Keratinocyte (primary cell): ENCODE measurements around the gene JCAD. TPM values are rescaled to one million over a fixed set of nuclear protein-coding genes. Genes with fewer than 3 reads are reported as not detected.

ENCODE experiments used
- DNase-seq: peaks from one replicate; pipeline ENCODE4 v3.0.0-alpha.2; 2011; ENCODE audit warnings: low read depth, missing footprints, low spot score
- FAIRE-seq: peaks from 2 replicates; lab custom pipeline; 2011; peaks lifted over from hg19 to GRCh38; lab: Jason Lieb, UNC
- H2AFZ ChIP-seq: 2 replicates; pipeline ENCODE4 v1.6.0; 2012; ENCODE audit warnings: low read length, control low read depth, inconsistent platforms; ENCODE audit not compliant: control insufficient read depth
- H3K27ac ChIP-seq: 2 replicates; pipeline ENCODE4 v1.5.1; 2011; ENCODE audit warnings: low read length; ENCODE audit not compliant: control insufficient read depth, insufficient read depth
- H3K27me3 ChIP-seq: 3 replicates; pipeline ENCODE4 v1.6.0; 2011; ENCODE audit warnings: low read length; ENCODE audit not compliant: control insufficient read depth, insufficient read depth; ENCODE audit errors: extremely low read depth
- H3K36me3 ChIP-seq, 2 experiments: 2 replicates in 1 of 2; 3 replicates in 1 of 2; pipeline ENCODE4 v1.5.1; 2011; ENCODE audit warnings: low read length in 2 of 2, mild to moderate bottlenecking in 1 of 2; ENCODE audit not compliant: control insufficient read depth in 2 of 2, insufficient read depth in 2 of 2; ENCODE audit errors: extremely low read depth in 1 of 2
- H3K4me1 ChIP-seq: 3 replicates; pipeline ENCODE4 v1.5.1; 2011; ENCODE audit warnings: low read length; ENCODE audit not compliant: control insufficient read depth, insufficient read depth; ENCODE audit errors: extremely low read depth
- H3K4me2 ChIP-seq: 3 replicates; pipeline ENCODE4 v1.6.0; 2011; ENCODE audit warnings: low read depth, low read length; ENCODE audit not compliant: control insufficient read depth, insufficient read depth; ENCODE audit errors: extremely low read depth
- H3K4me3 ChIP-seq, 3 experiments: fragments of 200-600 bp in 1 of 3; sonication (generic) in 1 of 3; 2 replicates in 2 of 3; 3 replicates in 1 of 3; pipeline ENCODE4 v1.5.1; 2011 to 2016; ENCODE audit warnings: low read length in 3 of 3, mild to moderate bottlenecking in 3 of 3, control low read depth in 2 of 3, inconsistent platforms in 1 of 3, low read depth in 1 of 3, mixed read lengths in 1 of 3, mixed run types in 1 of 3, moderate library complexity in 1 of 3; ENCODE audit not compliant: control insufficient read depth in 2 of 3, insufficient read depth in 2 of 3; ENCODE audit errors: extremely low read depth in 1 of 3
- H3K79me2 ChIP-seq: 2 replicates; pipeline ENCODE4 v1.6.0; 2012; ENCODE audit warnings: low read length; ENCODE audit not compliant: control insufficient read depth, insufficient read depth
- H3K9ac ChIP-seq: 3 replicates; pipeline ENCODE4 v1.6.0; 2011; ENCODE audit warnings: low read length; ENCODE audit not compliant: control insufficient read depth, insufficient read depth; ENCODE audit errors: extremely low read depth
- H3K9me1 ChIP-seq: 3 replicates; pipeline ENCODE4 v1.6.0; 2011; ENCODE audit warnings: low read length; ENCODE audit not compliant: control insufficient read depth, insufficient read depth; ENCODE audit errors: extremely low read depth
- H3K9me3 ChIP-seq: 2 replicates; pipeline ENCODE4 v1.5.1; 2012; ENCODE audit warnings: low read depth, low read length; ENCODE audit not compliant: control insufficient read depth
- H4K20me1 ChIP-seq: 3 replicates; pipeline ENCODE4 v1.6.0; 2011; ENCODE audit warnings: low read length; ENCODE audit not compliant: control insufficient read depth, insufficient read depth; ENCODE audit errors: extremely low read depth
- EZH2 ChIP-seq: IDR thresholded peaks from one replicate; pipeline ENCODE4 v1.6.1; 2012; ENCODE audit warnings: inconsistent platforms, mild to moderate bottlenecking, low read length, moderate library complexity
- dilution Hi-C: fragments of 300-500 bp; cut with MboI; formaldehyde crosslinking; loops from one replicate; pipeline ENCODE4 v1.7.0; 2020; ENCODE audit warnings: low sequenced_read_pairs; ENCODE audit not compliant: extremely low pct_ligation_motif_present
- polyA plus RNA-seq, 5 experiments: library from polyadenylated mRNA; depleted of rRNA in 3 of 5; stranded (reverse) in 3 of 5; stranded (forward) in 1 of 5; unstranded in 1 of 5; fragments of >200 nt; gene quantifications; 1 replicate in 1 of 5; 2 replicates in 3 of 5; 3 replicates in 1 of 5; pipeline versions ENCODE4 v1.2.1 to v1.2.3, GENCODE V29; 2011 to 2012; ENCODE audit warnings: missing spikeins in 2 of 5, low read depth in 1 of 5, low replicate concordance in 1 of 5
- TF ChIP-seq, protein P1 (sequence below), 3 experiments: IDR thresholded peaks in 1 of 3; conservative IDR thresholded peaks in 1 of 3; optimal IDR thresholded peaks in 1 of 3; 2 replicates in 2 of 3; 3 replicates in 1 of 3; pipeline versions ENCODE3 to v1.5.1; 2011; ENCODE audit warnings: low read length in 3 of 3, mild to moderate bottlenecking in 3 of 3, moderate library complexity in 2 of 3, control low read depth in 1 of 3, inconsistent platforms in 1 of 3; ENCODE audit not compliant: insufficient read depth in 2 of 3; ENCODE audit errors: extremely low read depth in 1 of 3

JCAD gene
- polyA plus RNA-seq, 1 donor (not counting 4 experiments of a cell fraction or from before 2014, with no cell fraction given): 0.10 TPM

- H3K4me3 ChIP-seq: no peak overlapping the region
- no peak overlapping the region for H3K27ac ChIP-seq
- no peaks in the 10 kb centered on the region for H3K9me3 ChIP-seq
- no peaks in the 10 kb centered on the region for H3K79me2 ChIP-seq
- dilution Hi-C loops: no loop called here
- TF ChIP-seq, protein P1, sequence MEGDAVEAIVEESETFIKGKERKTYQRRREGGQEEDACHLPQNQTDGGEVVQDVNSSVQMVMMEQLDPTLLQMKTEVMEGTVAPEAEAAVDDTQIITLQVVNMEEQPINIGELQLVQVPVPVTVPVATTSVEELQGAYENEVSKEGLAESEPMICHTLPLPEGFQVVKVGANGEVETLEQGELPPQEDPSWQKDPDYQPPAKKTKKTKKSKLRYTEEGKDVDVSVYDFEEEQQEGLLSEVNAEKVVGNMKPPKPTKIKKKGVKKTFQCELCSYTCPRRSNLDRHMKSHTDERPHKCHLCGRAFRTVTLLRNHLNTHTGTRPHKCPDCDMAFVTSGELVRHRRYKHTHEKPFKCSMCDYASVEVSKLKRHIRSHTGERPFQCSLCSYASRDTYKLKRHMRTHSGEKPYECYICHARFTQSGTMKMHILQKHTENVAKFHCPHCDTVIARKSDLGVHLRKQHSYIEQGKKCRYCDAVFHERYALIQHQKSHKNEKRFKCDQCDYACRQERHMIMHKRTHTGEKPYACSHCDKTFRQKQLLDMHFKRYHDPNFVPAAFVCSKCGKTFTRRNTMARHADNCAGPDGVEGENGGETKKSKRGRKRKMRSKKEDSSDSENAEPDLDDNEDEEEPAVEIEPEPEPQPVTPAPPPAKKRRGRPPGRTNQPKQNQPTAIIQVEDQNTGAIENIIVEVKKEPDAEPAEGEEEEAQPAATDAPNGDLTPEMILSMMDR (optimal IDR thresholded peaks at IDR 0.05 in 1 of 3, IDR thresholded peaks at IDR 0.05 in 1 of 3, conservative IDR thresholded peaks at IDR 0.05 in 1 of 3; ENCODE audit: extremely low read depth in 1 of 3, insufficient read depth in 2 of 3, low read length in 3 of 3): no peak
- TF ChIP-seq EZH2: no peak
- no peak for DNase-seq
- H3K36me3 ChIP-seq: no peaks in the 10 kb centered on the region
- H4K20me1 ChIP-seq: peaks cover 3% of the 10 kb centered on the region
- FAIRE-seq: no peak
- H2AFZ ChIP-seq: no peak overlapping the region
- no peaks in the 10 kb centered on the region for H3K9me1 ChIP-seq
- H3K9ac ChIP-seq: no peak overlapping the region
- H3K27me3 ChIP-seq: peaks cover 30% of the 10 kb centered on the region
- no peak overlapping the region for H3K4me2 ChIP-seq
- no peaks in the 10 kb centered on the region for H3K4me1 ChIP-seq
Observed at GRCh38 chr10:30056767-30057355, 2.5 kb downstream of the JCAD start.

- Histone ChIP-seq H3K36me3 (no peaks in the 10 kb centered on the region), H3K9me3 (no peaks in the 10 kb centered on the region), H2AFZ (no peak overlapping the region), H4K20me1 (peaks cover 3% of the 10 kb centered on the region), H3K4me3 (no peak overlapping the region), H3K27me3 (peaks cover 30% of the 10 kb centered on the region), H3K9ac (no peak overlapping the region), H3K9me1 (no peaks in the 10 kb centered on the region), H3K4me2 (no peak overlapping the region), H3K4me1 (no peaks in the 10 kb centered on the region), H3K27ac (no peak overlapping the region), H3K79me2 (no peaks in the 10 kb centered on the region)
- DNase-seq (no peak), FAIRE-seq (no peak)
- dilution Hi-C loops: no loop called here
- TF ChIP-seq, protein P1 (optimal IDR thresholded peaks at IDR 0.05 in 1 of 3, IDR thresholded peaks at IDR 0.05 in 1 of 3, conservative IDR thresholded peaks at IDR 0.05 in 1 of 3; ENCODE audit: extremely low read depth in 1 of 3, insufficient read depth in 2 of 3, low read length in 3 of 3): no peak
- TF ChIP-seq EZH2: no peak
Observed at GRCh38 chr10:30056281-30056680, 3.1 kb downstream of the JCAD start.
